Endothelial cell of umbilical vein (primary cell): ENCODE data around the gene NOS2. TPM values are rescaled to one million over a fixed set of nuclear protein-coding genes. Genes with fewer than 3 reads are reported as not detected.

Experiments
- BruUV-seq: library from RNA; stranded (reverse); fragments of 400-500 nt; replicated peaks from 2 replicates; lab custom pipeline; 2021; lab: Mats Ljungman, UMichigan
- CTCF ChIA-PET: fragments of 300-600, 350-600 bp; sonication (Branson Sonifier 250); formaldehyde crosslinking; loops from one replicate; lab custom pipeline; 2021; ENCODE audit warnings: antibody characterized with exemption, inconsistent platforms; lab: Charles Lee
- POLR2A ChIA-PET: fragments of 300-600, 350-600 bp; sonication (Branson Sonifier 250); formaldehyde crosslinking; loops from one replicate; lab custom pipeline; 2021; ENCODE audit warnings: antibody characterized with exemption, inconsistent platforms; lab: Charles Lee
- DNase-seq: peaks from one replicate; pipeline ENCODE4 v3.0.0-alpha.2; 2011; ENCODE audit warnings: low read depth, low spot score
- FAIRE-seq: peaks from 2 replicates; lab custom pipeline; 2011; peaks lifted over from hg19 to GRCh38; lab: Jason Lieb, UNC
- H2AFZ ChIP-seq: 2 replicates; pipeline ENCODE4 v1.6.0; 2012; ENCODE audit warnings: low read depth, low read length, control low read depth, inconsistent platforms
- H3K27ac ChIP-seq: 2 replicates; pipeline ENCODE4 v1.5.1; 2011; ENCODE audit warnings: low read depth, mild to moderate bottlenecking, control low read depth, low read length, moderate library complexity; ENCODE audit not compliant: insufficient read depth
- H3K27me3 ChIP-seq, 2 experiments: 2 replicates each; pipeline versions ENCODE4 v1.6.0 to v1.6.1; 2011; ENCODE audit warnings: low read length in 2 of 2, mixed read lengths in 1 of 2; ENCODE audit not compliant: control insufficient read depth in 2 of 2, insufficient read depth in 2 of 2
- H3K36me3 ChIP-seq, 2 experiments: 2 replicates in 1 of 2; 3 replicates in 1 of 2; pipeline ENCODE4 v1.5.1; 2011; ENCODE audit warnings: low read length in 2 of 2, mild to moderate bottlenecking in 1 of 2, moderate library complexity in 1 of 2; ENCODE audit not compliant: control insufficient read depth in 2 of 2, insufficient read depth in 2 of 2; ENCODE audit errors: extremely low read depth in 1 of 2
- H3K4me1 ChIP-seq: 3 replicates; pipeline ENCODE4 v1.5.1; 2011; ENCODE audit warnings: mild to moderate bottlenecking, low read length; ENCODE audit not compliant: control insufficient read depth, insufficient read depth; ENCODE audit errors: extremely low read depth
- H3K4me2 ChIP-seq: 2 replicates; pipeline ENCODE4 v1.6.1; 2011; ENCODE audit warnings: low read length, control low read depth, mixed read lengths; ENCODE audit not compliant: insufficient read depth
- H3K4me3 ChIP-seq, 3 experiments: fragments of 200-600 bp in 1 of 3; sonication (generic), shearing (Covaris generic) in 1 of 3; replicated peaks in 1 of 3; 2 replicates each; pipeline ENCODE4 v1.5.1; 2011 to 2016; ENCODE audit warnings: control low read depth in 3 of 3, low read length in 3 of 3, mild to moderate bottlenecking in 2 of 3, inconsistent platforms in 1 of 3, low read depth in 1 of 3, moderate library complexity in 1 of 3; ENCODE audit not compliant: insufficient read depth in 1 of 3
- H3K79me2 ChIP-seq: 2 replicates; pipeline ENCODE4 v1.6.0; 2012; ENCODE audit warnings: low read length, inconsistent platforms; ENCODE audit not compliant: control insufficient read depth, insufficient read depth
- H3K9ac ChIP-seq: replicated peaks from 2 replicates; pipeline ENCODE3; 2011; ENCODE audit warnings: low read length, control low read depth; ENCODE audit not compliant: insufficient read depth; ENCODE audit errors: extremely low read depth
- H3K9me1 ChIP-seq: replicated peaks from 3 replicates; pipeline ENCODE4 v1.6.0; 2011; ENCODE audit warnings: mild to moderate bottlenecking, low read length; ENCODE audit not compliant: control insufficient read depth, insufficient read depth; ENCODE audit errors: extremely low read depth
- H3K9me3 ChIP-seq: replicated peaks from 2 replicates; pipeline ENCODE4 v1.5.1; 2012; ENCODE audit warnings: low read length, inconsistent platforms; ENCODE audit not compliant: control insufficient read depth, insufficient read depth
- H4K20me1 ChIP-seq: replicated peaks from 2 replicates; pipeline ENCODE3; 2011; ENCODE audit warnings: mild to moderate bottlenecking, low read length; ENCODE audit not compliant: control insufficient read depth, insufficient read depth; ENCODE audit errors: extremely low read depth
- CTCF ChIP-seq, 2 donors: IDR thresholded peaks; 1 replicate in 1 of 2; 2 replicates in 1 of 2; pipeline ENCODE4 v1.5.1; 2011; ENCODE audit warnings: low read length in 2 of 2, mild to moderate bottlenecking in 2 of 2, moderate library complexity in 2 of 2, control low read depth in 1 of 2, inconsistent platforms in 1 of 2, low read depth in 1 of 2; ENCODE audit not compliant: insufficient read depth in 1 of 2; ENCODE audit errors: extremely low read depth in 1 of 2
- EZH2 ChIP-seq: IDR thresholded peaks from 2 replicates; pipeline ENCODE4 v1.6.1; 2012; ENCODE audit warnings: borderline replicate concordance, low read depth, mild to moderate bottlenecking, moderate library complexity, low read length, inconsistent platforms; ENCODE audit not compliant: severe bottlenecking
- GATA2 ChIP-seq: IDR thresholded peaks from 2 replicates; pipeline ENCODE4 v1.7.0; 2011; ENCODE audit warnings: low read depth, mild to moderate bottlenecking, moderate library complexity, mixed read lengths, low read length; ENCODE audit not compliant: insufficient read length, insufficient read depth
- MAX ChIP-seq: IDR thresholded peaks from 2 replicates; pipeline ENCODE4 v1.6.1; 2011; ENCODE audit not compliant: insufficient read depth, insufficient read length
- MYC ChIP-seq: IDR thresholded peaks from one replicate; pipeline ENCODE4 v1.6.1; 2011; ENCODE audit warnings: mild to moderate bottlenecking, low read depth, low read length
- POLR2A ChIP-seq: IDR thresholded peaks from 2 replicates; pipeline ENCODE4 v1.6.1; 2012; ENCODE audit warnings: low read depth, mild to moderate bottlenecking, control low read depth, low read length
- POLR2AphosphoS5 ChIP-seq: IDR thresholded peaks from 2 replicates; pipeline ENCODE4 v1.6.1; 2012; ENCODE audit warnings: low read depth, mild to moderate bottlenecking, control low read depth, low read length, moderate library complexity; ENCODE audit not compliant: insufficient read depth
- dilution Hi-C: fragments of 300-500 bp; cut with MboI; formaldehyde crosslinking; loops from one replicate; pipeline ENCODE4 v1.15.0; 2019; ENCODE audit warnings: low sequenced_read_pairs; ENCODE audit not compliant: extremely low pct_ligation_motif_present
- intact Hi-C: fragments of 100-400 bp; cut with micrococcal nuclease; formaldehyde crosslinking; loops from one replicate; pipeline ENCODE4 v1.10.0; 2022
- polyA plus RNA-seq, 4 experiments: library from polyadenylated mRNA; depleted of rRNA in 3 of 4; stranded (reverse) in 3 of 4; unstranded in 1 of 4; fragments of >200 nt; gene quantifications; 2 replicates each; pipeline versions ENCODE4 v1.2.1 to v1.2.3, GENCODE V29; 2011 to 2012; ENCODE audit warnings: missing spikeins in 1 of 4
- total RNA-seq: library from RNA; stranded (reverse); gene quantifications from 2 replicates; pipeline ENCODE4 v1.2.3, GENCODE V29; 2021

The NOS2 gene
- total and polyA plus RNA-seq, 2 donors (not counting 3 experiments of a cell fraction or from before 2014, with no cell fraction given), result 0.01 TPM; not detected in 1

- intact Hi-C loops, result loop anchor here (1.0 kb wide), 1 partner anchor 102 kb away; no protein-coding TSS in a partner anchor
Observed at GRCh38 chr17:27755706-27756466, 44.4 kb downstream of the NOS2 start.

More at GRCh38 chr17:27755706-27756466, 44.4 kb downstream of the NOS2 start:
- H3K4me2 ChIP-seq, result no peak overlapping the region
- H3K9ac ChIP-seq, result no peak overlapping the region
- CTCF ChIA-PET, result interaction anchor here (0.6 to 8.3 kb wide), 23 partner anchors 9 to 519 kb away, joined by 3 to 262 read pairs (median 4); partner anchors contain the start of gene LYRM9
- H3K27ac ChIP-seq, result no peak overlapping the region
- H3K4me3 ChIP-seq, result no peak overlapping the region
- POLR2A ChIA-PET, result no interaction called here
- H3K9me3 ChIP-seq, result no peaks in the 10 kb centered on the region
- H3K27me3 ChIP-seq, result no peaks in the 10 kb centered on the region
- BruUV-seq, result no TSS peak
- DNase-seq (no peak), FAIRE-seq (no peak)
- no peaks in the 10 kb centered on the region for H3K79me2 ChIP-seq
- no peaks in the 10 kb centered on the region for H3K9me1 ChIP-seq
- no peaks in the 10 kb centered on the region for H4K20me1 ChIP-seq
- H3K4me1 ChIP-seq, result no peaks in the 10 kb centered on the region
- TF ChIP-seq EZH2 (no peak), POLR2AphosphoS5 (no peak), POLR2A (no peak), GATA2 (no peak), MYC (no peak), MAX (no peak), CTCF (IDR thresholded peaks at IDR 0.05; ENCODE audit: extremely low read depth in 1 of 2, insufficient read depth in 1 of 2, low read depth in 1 of 2, low read length in 2 of 2) (no peak)
- no peak overlapping the region for H2AFZ ChIP-seq
- no peaks in the 10 kb centered on the region for H3K36me3 ChIP-seq
- dilution Hi-C loops, result no loop called here
